Astrocyte of the spinal cord (primary cell): ENCODE data around the gene TMEM212.

Experiments used
- DNase-seq: peaks from one replicate; pipeline ENCODE4 v3.0.0; 2011; ENCODE audit warnings: low read depth, low spot score
- H3K4me3 ChIP-seq: 2 replicates; pipeline ENCODE4 v1.5.1; 2011; ENCODE audit warnings: low read depth, mild to moderate bottlenecking, low read length, moderate library complexity
- in situ Hi-C: cut with HindIII; loops from 2 replicates; pipeline ENCODE4 v1.10.0; 2017; ENCODE audit warnings: low sequenced_read_pairs
- TF ChIP-seq, protein P1 (sequence below): IDR thresholded peaks from 2 replicates; pipeline ENCODE4 v1.5.1; 2012; ENCODE audit warnings: low read depth, mild to moderate bottlenecking, low read length, inconsistent platforms

The TMEM212 gene

DNA sequence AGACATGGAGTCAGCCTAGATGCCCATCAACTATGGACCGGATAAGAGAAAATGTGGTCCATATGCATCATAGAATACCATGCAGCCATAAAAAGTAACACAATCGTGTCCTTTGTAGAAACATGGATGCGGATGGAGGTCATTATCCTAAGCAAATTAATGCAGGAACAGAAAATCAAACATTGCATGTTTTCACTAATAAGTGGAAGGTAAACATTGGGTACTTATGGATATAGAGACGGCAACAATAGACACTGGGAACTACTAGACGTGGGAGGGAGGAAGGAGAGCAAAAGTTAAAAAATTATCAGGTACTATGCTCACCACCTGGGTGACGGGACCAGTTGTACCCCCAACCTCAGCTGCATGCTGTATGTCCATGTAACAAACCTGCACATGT, 35.3 kb upstream of the TMEM212 start:
- in situ Hi-C loops: no loop called here
- no peak overlapping the region for H3K4me3 ChIP-seq
- TF ChIP-seq, protein P1, sequence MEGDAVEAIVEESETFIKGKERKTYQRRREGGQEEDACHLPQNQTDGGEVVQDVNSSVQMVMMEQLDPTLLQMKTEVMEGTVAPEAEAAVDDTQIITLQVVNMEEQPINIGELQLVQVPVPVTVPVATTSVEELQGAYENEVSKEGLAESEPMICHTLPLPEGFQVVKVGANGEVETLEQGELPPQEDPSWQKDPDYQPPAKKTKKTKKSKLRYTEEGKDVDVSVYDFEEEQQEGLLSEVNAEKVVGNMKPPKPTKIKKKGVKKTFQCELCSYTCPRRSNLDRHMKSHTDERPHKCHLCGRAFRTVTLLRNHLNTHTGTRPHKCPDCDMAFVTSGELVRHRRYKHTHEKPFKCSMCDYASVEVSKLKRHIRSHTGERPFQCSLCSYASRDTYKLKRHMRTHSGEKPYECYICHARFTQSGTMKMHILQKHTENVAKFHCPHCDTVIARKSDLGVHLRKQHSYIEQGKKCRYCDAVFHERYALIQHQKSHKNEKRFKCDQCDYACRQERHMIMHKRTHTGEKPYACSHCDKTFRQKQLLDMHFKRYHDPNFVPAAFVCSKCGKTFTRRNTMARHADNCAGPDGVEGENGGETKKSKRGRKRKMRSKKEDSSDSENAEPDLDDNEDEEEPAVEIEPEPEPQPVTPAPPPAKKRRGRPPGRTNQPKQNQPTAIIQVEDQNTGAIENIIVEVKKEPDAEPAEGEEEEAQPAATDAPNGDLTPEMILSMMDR: no peak
- no peak for DNase-seq

DNA sequence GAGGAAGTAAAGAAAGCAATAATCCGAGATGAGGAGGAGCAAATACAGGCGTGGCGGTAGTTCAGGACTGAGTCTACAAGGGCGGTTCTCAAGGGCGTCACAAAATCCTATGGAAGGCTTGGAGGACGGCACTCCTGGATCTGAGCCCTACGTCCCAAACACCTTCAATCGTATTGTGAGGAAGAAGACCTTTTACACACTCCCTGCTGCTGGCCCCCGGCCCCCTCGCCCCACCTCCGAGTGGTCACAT, 33.6 kb upstream of the TMEM212 start:
- H3K4me3 ChIP-seq: peak overlapping the region; percentile 61
- TF ChIP-seq, protein P1: no peak
- in situ Hi-C loops: no loop called here
- DNase-seq: peak; percentile 77

DNA sequence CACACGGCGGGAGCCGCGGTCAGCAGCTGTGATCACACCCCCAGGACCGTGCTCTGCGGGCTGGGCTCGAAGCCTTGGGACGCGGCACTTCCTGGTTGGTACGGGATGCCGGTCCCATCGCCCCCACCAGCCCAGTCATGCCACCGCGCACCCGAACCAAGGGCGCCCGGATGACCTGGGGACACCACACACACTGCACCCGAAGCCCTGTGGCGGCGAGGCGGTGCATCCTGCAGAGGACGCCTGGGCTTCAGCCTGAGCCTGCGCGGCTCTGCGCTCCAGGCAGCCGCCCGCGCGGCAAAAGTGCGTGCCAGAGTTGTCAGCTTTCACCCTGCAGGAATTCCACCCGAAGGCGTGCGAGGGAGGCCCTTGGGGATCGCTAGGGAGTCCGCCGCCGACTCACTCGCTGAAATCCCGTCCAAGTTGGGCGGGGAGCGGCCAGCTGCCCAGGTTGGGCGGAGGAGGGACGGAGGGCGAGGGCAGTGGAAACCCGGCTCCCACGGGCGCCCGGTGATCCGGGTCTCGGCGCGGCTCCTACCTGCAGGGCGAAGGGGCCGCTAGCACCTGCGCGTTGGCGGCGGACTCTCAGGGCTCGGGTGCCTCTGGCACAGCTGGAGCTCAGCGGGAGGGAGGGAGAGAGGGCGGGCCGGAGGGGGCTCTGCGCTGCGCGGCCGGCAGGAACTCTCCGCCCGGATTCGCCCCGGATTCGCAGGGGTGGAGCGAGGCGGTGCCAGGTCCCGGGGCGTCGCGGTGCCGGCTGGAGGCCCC, 33.1 kb upstream of the TMEM212 start, which contains the start of gene PLD1:
Gene PLD1, minus strand, starts transcription at position 623 of the 768 bp plus-strand sequence. CDS start 72,432 bp downstream, outside the sequence.
- peak; percentile 93 for DNase-seq
- TF ChIP-seq, protein P1: no peak
- in situ Hi-C loops: no loop called here
- H3K4me3 ChIP-seq: peak within 1 kb of the TSS; percentile 61

DNA sequence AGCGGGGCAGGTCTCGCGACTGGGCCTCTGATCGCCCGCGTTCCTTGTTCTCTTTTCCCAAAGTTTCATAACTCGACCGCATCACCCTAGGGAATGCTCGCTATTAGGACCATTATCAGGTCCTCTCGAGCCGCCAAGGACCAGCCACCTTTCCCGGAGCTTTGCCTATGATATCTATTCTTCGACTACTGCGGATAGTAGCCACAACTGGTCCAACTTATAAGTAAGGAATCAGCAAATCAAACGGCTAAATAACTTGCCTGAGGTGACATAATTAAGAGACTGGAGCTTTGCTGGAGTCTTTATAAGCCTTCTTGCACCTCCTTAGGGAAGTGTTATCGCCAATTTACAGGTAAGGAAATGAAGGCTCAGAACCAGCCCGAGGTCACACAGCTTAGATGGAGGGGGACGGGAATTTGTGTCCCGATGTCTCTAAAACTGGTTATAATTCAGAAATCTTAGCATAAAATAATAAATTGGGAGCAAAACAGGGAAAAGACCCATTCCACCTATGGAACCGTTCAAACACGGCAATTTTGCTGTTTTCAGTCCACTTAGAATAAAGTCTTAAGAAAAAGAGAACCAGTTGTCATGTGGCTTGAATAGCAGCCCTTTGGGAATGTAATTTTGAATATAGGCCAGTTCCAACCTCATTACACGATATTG, 32.4 kb upstream of the TMEM212 start:
- H3K4me3 ChIP-seq: peak overlapping the region; percentile 61
- in situ Hi-C loops: no loop called here
- TF ChIP-seq, protein P1: no peak
- no peak for DNase-seq

DNA sequence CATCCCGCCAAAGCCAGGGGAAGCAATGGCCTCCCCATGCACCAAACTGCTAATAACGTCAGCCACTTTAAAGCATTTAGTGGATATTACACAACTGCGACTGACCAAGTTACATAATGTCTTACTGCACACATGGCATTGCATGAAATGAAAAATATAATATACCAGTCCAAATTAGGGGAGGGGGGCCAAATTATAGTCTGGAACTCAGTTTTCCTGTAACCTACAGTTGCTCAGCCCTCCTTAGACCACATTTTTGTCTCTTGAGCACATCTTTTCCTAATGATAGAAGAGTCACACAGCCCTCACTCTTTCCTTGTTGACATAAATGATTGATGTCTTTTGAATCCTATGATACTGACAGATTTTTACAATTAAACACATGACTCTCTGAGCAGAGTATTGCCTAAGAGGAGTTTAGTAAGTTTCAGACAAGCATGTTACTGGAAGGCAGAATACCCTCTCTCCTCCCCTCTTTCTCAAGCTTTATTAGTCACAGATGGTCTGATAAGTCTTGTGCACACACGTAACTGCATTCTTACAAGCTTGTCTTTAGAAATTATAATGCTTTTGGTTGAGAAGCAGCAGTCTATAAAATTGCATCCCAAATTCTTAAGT, 31.7 kb upstream of the TMEM212 start:
- no peak overlapping the region for H3K4me3 ChIP-seq
- in situ Hi-C loops: no loop called here
- peak; percentile 90 for DNase-seq
- TF ChIP-seq, protein P1: no peak

DNA sequence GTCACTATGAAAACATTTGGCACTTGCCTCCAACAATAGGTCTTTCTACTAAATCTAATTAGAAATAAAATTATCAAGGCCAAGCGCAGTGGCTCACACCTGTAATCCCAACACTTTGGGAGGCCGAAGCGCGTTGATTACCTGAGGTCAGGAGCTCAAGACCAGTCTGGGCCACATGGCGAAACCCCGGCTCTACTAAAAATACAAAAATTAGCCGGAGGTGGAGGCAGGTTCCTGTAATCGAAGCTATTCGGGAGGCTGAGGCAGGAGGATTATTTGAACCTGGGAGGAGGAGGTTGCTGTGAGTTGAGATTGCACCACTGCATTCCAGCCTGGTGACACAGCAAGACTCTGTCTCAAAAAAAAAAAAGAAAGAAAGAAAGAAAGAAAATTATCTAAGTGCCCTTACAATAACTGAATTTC, 31.2 kb upstream of the TMEM212 start:
- DNase-seq: peak; percentile 37
- in situ Hi-C loops: no loop called here
- H3K4me3 ChIP-seq: no peak overlapping the region
- TF ChIP-seq, protein P1: no peak
